Measurements from ENCODE around the gene HHIPL1. TPM values are rescaled to one million over a fixed set of nuclear protein-coding genes. Genes with fewer than 3 reads are reported as not detected.

HHIPL1 gene
- total RNA-seq, 1 donor from 2014 or later = not detected

GRCh38 chr14:99603471-99604277 is 41.3 kb upstream of the HHIPL1 start, which contains the start of gene CCDC85C:
CCDC85C (minus strand) TSS chr14:99604207; CDS start chr14:99603959, 248 bp downstream.
- H3K4me3 Mint-ChIP-seq (ENCODE audit: low read depth) = peak within 1 kb of the TSS; percentile 86
- intact Hi-C loops (cut with micrococcal nuclease) = loop anchor here (1.0 kb wide), 1 partner anchor 122 kb away; the partner anchor contains the start of gene CCNK
- peaks cover 6% of the 10 kb centered on the region for H3K27me3 Mint-ChIP-seq (ENCODE audit: low read depth)
- no peaks in the 10 kb centered on the region for H3K36me3 Mint-ChIP-seq (ENCODE audit: low read depth)
- H3K27ac Mint-ChIP-seq = peak within 1 kb of the TSS; percentile 87
- DNase-seq (ENCODE audit: low spot score) = peak; percentile 33
- H3K4me1 Mint-ChIP-seq (ENCODE audit: low read depth) = peaks cover 18% of the 10 kb centered on the region
- H3K9me3 Mint-ChIP-seq = no peaks in the 10 kb centered on the region

GRCh38 chr14:99604278-99604765 is 40.6 kb upstream of the HHIPL1 start:
- peaks cover 18% of the 10 kb centered on the region for H3K4me1 Mint-ChIP-seq (ENCODE audit: low read depth)
- intact Hi-C loops (cut with micrococcal nuclease) = loop anchor here (1.0 kb wide), 1 partner anchor 123 kb away; the partner anchor contains the start of gene CCNK
- DNase-seq (ENCODE audit: low spot score) = peak; percentile 93
- H3K36me3 Mint-ChIP-seq (ENCODE audit: low read depth) = no peaks in the 10 kb centered on the region
- H3K27me3 Mint-ChIP-seq (ENCODE audit: low read depth) = peaks cover 6% of the 10 kb centered on the region
- H3K4me3 Mint-ChIP-seq (ENCODE audit: low read depth) = peak overlapping the region; percentile 86
- H3K9me3 Mint-ChIP-seq = no peaks in the 10 kb centered on the region
- H3K27ac Mint-ChIP-seq = peak overlapping the region; percentile 87

DNA sequence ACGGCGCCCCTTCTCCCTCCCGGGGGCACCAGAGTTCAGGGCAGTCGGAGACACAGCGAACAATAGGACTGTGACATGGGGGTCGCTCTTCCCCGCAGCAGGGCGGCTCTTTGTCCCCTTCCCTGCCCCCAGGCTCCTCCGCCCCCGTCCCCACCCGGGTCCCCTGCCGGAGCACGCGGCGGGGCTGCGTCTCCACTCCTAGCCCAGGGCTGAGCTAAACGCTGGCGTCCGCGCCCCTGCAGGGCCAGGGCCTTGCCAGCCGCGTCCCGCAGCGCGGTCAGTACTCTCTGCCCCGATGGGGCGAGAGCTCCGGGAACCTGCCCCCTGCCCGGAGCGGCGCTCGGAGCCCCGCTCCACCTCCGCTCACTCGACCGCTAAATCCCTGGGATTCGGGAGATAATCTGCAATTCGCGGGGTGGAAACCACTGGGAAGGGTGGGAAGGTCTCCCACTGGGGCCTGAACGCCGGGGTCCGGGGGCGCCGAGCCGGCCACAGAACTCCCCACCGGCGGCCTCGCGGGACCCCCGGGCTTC is 40.1 kb upstream of the HHIPL1 start:
- Mint-ChIP-seq H3K9me3 (no peaks in the 10 kb centered on the region), H3K27ac (peak overlapping the region; percentile 87), H3K4me3 (ENCODE audit: low read depth) (peak overlapping the region; percentile 86), H3K36me3 (ENCODE audit: low read depth) (no peaks in the 10 kb centered on the region), H3K4me1 (ENCODE audit: low read depth) (peaks cover 18% of the 10 kb centered on the region), H3K27me3 (ENCODE audit: low read depth) (peaks cover 6% of the 10 kb centered on the region)
- intact Hi-C loops (cut with micrococcal nuclease) = loop anchor here (1.0 to 5.0 kb wide), 2 partner anchors 77 to 124 kb away; partner anchors contain the start of genes CCNK and CYP46A1
- DNase-seq (ENCODE audit: low spot score) = no peak

DNA sequence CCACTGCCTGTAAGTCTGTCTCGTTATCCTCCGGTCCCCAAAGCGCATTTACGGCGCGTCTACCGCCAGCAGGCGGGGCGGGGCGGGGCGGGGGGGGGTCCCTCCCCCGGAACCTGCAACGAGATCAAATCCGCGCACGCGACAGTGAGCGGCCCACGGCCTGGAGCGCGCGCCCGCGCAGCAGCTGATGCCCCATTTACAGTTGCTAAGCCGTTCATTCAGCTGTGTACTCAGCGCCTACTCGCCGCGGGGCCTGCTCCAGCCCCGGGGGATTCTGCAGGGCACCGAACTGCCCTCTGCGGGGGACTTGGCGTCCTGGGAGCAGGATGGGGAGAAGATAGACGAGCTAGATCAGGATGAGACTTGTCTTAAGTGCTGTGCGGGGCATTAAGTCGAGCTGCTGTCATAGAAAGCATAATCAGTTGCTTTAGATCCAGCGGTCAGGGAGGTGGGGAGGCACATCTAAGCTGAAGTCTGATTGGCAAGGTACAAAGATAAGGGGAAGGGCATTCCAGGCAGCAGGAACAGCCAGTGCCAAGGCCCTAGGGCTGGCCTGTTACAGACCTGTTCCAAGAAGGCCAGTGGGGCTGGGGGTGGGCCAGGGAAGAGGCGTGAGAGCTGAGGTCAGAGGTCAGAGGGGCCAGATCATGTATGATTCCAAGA is 39.5 kb upstream of the HHIPL1 start:
- Mint-ChIP-seq H3K27ac (peak overlapping the region; percentile 47), H3K4me1 (ENCODE audit: low read depth) (peaks cover 18% of the 10 kb centered on the region), H3K9me3 (no peaks in the 10 kb centered on the region), H3K27me3 (ENCODE audit: low read depth) (peaks cover 6% of the 10 kb centered on the region), H3K4me3 (ENCODE audit: low read depth) (peak overlapping the region; percentile 86), H3K36me3 (ENCODE audit: low read depth) (no peaks in the 10 kb centered on the region)
- intact Hi-C loops (cut with micrococcal nuclease) = loop anchor here (5.0 kb wide), 1 partner anchor 77 kb away; the partner anchor contains the start of gene CYP46A1
- DNase-seq (ENCODE audit: low spot score) = peak; percentile 77

- intact Hi-C loops (cut with micrococcal nuclease) = loop anchor here (5.0 kb wide), 1 partner anchor 76 kb away; the partner anchor contains the start of gene CYP46A1
- Mint-ChIP-seq H3K4me3 (ENCODE audit: low read depth) (no peak overlapping the region), H3K27ac (no peak overlapping the region), H3K27me3 (ENCODE audit: low read depth) (peaks cover 6% of the 10 kb centered on the region), H3K4me1 (ENCODE audit: low read depth) (peaks cover 16% of the 10 kb centered on the region), H3K9me3 (no peaks in the 10 kb centered on the region), H3K36me3 (ENCODE audit: low read depth) (no peaks in the 10 kb centered on the region)
- DNase-seq (ENCODE audit: low spot score) = no peak
Observed at GRCh38 chr14:99606359-99606758, 38.6 kb upstream of the HHIPL1 start.

DNA sequence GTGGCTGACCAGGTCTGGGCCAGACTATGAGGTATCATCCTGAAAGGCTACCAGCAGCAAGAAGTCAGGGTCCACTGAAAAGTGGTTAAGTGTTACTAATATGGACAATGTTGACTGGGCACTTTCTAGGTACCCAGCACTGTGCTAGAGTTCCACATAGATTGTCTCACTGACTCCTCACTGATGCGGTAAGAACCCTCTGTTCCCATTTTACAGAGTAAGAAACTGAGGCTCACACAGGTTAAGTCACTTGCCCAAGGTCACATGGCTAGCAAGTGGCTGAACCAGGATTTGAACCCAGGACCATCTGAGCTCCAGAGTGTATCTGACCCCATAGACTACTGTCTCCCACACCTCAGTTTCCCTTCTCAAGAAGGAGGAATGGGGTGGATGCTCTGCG is 36.3 kb upstream of the HHIPL1 start:
- Mint-ChIP-seq H3K27me3 (ENCODE audit: low read depth) (no peaks in the 10 kb centered on the region), H3K27ac (no peak overlapping the region), H3K36me3 (ENCODE audit: low read depth) (no peaks in the 10 kb centered on the region), H3K9me3 (no peaks in the 10 kb centered on the region), H3K4me1 (ENCODE audit: low read depth) (peaks cover 5% of the 10 kb centered on the region), H3K4me3 (ENCODE audit: low read depth) (no peak overlapping the region)
- intact Hi-C loops (cut with micrococcal nuclease) = loop anchor here (5.0 kb wide), 1 partner anchor 74 kb away; the partner anchor contains the start of gene CYP46A1
- no peak for DNase-seq (ENCODE audit: low spot score)

DNA sequence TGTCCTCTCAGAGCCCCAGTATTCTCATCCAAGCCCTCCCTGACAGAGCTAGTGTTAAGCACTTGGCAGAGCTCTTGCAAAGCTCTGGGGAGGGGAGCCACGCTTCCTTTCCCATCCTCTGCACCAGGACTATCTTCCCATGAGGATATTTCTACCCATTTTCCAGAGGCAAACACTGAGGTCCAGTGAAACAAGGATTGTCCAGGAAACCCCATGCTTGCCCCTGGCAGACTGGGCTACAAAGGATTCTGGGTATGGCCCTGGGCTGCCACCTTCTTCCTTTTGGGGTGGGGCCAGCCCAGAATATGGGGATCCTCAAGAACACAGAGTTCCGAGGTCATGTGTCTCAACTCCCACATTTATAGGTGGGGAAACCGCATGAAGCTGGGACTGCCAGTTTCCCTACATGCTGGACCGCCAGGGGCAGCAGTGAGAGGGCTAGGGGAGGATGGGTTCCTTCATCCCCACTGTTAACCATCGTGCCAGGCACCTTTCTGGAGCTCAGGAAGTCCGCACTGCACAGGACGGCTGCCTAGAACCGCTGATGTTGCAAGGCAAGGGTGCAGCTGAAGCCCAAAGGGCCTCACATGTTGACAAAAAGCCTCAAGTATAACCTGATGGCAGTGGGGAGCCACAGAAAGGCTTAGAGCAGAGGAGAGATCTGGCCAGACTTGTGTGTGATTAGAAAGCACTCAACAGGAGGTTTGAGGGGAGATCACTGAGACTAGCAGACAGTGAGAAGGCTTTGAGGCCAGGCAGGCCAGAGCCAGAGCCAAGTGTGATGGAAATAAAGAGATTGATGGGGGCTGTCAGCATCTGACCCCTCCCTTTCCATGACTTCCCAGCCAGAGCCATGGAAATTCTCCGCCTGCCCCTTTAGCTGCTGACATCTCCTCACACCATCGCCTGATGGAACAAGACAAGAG is 35.4 kb upstream of the HHIPL1 start:
- DNase-seq (ENCODE audit: low spot score) = no peak

DNA sequence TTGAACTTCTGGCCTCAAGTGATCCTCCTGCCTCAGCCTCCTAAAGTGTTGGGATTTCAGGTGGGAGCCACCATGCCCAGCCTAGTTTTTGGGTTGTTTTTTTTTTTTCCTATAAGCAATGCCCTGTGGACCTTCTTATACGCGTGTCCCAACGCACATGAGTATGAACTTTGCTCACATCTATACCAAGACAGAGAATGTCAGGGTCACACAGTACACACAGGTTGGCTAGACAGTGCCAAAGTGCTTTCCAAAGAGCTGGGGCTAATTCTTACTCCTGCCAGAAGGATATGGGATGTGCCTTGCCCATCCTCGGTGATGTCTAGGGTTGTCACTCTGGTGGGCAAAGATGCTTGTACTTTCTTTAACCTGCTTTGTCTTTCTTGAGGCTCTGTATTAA is 33.3 kb upstream of the HHIPL1 start:
- Mint-ChIP-seq H3K27me3 (ENCODE audit: low read depth) (peaks cover 12% of the 10 kb centered on the region), H3K4me3 (ENCODE audit: low read depth) (no peak overlapping the region), H3K4me1 (ENCODE audit: low read depth) (no peaks in the 10 kb centered on the region), H3K9me3 (no peaks in the 10 kb centered on the region), H3K36me3 (ENCODE audit: low read depth) (no peaks in the 10 kb centered on the region), H3K27ac (no peak overlapping the region)
- DNase-seq (ENCODE audit: low spot score) = no peak
- intact Hi-C loops (cut with micrococcal nuclease) = no loop called here

More for the DNA sequence above, 35.4 kb upstream of the HHIPL1 start:
- H3K9me3 Mint-ChIP-seq = no peaks in the 10 kb centered on the region
- peaks cover 5% of the 10 kb centered on the region for H3K4me1 Mint-ChIP-seq (ENCODE audit: low read depth)
- no peak overlapping the region for H3K4me3 Mint-ChIP-seq (ENCODE audit: low read depth)
- intact Hi-C loops (cut with micrococcal nuclease) = loop anchor here (5.0 kb wide), 1 partner anchor 73 kb away; the partner anchor contains the start of gene CYP46A1
- H3K36me3 Mint-ChIP-seq (ENCODE audit: low read depth) = no peaks in the 10 kb centered on the region
- peaks cover 2% of the 10 kb centered on the region for H3K27me3 Mint-ChIP-seq (ENCODE audit: low read depth)
- no peak overlapping the region for H3K27ac Mint-ChIP-seq

- intact Hi-C loops (cut with micrococcal nuclease) = no loop called here
- Mint-ChIP-seq H3K4me1 (ENCODE audit: low read depth) (peaks cover 3% of the 10 kb centered on the region), H3K4me3 (ENCODE audit: low read depth) (no peak overlapping the region), H3K9me3 (no peaks in the 10 kb centered on the region), H3K27me3 (ENCODE audit: low read depth) (peaks cover 17% of the 10 kb centered on the region), H3K27ac (no peak overlapping the region), H3K36me3 (ENCODE audit: low read depth) (no peaks in the 10 kb centered on the region)
- no peak for DNase-seq (ENCODE audit: low spot score)
Observed at GRCh38 chr14:99612071-99612737, 32.7 kb upstream of the HHIPL1 start.

DNA sequence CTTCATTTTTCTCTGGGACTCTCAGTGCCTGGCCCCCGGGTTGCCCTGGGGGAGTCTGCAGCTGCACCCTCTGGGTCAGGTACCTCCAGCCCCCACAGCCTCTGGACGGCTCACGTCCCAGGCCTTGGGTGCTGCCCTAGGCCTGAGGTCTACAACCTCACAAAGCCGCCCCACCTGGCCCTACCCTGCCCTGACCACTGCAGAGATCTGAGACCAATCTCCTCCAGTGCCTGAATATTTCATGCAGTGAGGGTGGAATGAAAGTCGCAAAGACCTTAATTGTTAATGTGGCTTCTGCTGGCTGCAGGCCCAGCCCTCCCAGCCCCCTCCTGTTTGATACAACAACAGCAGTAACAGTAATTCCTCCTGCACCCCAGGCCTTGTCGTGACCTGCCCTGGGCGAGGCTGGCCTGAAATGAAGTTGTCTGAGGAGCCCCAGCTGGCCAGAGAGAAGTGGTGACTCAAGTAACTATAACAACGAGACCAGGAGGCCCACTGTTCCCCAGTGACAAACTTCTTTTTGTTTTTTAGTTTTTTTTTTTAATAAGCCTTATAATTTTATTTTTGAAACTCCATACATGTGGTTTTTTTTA is 32.1 kb upstream of the HHIPL1 start:
- Mint-ChIP-seq H3K27ac (no peak overlapping the region), H3K4me1 (ENCODE audit: low read depth) (peaks cover 3% of the 10 kb centered on the region), H3K4me3 (ENCODE audit: low read depth) (no peak overlapping the region), H3K9me3 (no peaks in the 10 kb centered on the region), H3K36me3 (ENCODE audit: low read depth) (no peaks in the 10 kb centered on the region), H3K27me3 (ENCODE audit: low read depth) (peaks cover 17% of the 10 kb centered on the region)
- intact Hi-C loops (cut with micrococcal nuclease) = no loop called here
- no peak for DNase-seq (ENCODE audit: low spot score)

DNA sequence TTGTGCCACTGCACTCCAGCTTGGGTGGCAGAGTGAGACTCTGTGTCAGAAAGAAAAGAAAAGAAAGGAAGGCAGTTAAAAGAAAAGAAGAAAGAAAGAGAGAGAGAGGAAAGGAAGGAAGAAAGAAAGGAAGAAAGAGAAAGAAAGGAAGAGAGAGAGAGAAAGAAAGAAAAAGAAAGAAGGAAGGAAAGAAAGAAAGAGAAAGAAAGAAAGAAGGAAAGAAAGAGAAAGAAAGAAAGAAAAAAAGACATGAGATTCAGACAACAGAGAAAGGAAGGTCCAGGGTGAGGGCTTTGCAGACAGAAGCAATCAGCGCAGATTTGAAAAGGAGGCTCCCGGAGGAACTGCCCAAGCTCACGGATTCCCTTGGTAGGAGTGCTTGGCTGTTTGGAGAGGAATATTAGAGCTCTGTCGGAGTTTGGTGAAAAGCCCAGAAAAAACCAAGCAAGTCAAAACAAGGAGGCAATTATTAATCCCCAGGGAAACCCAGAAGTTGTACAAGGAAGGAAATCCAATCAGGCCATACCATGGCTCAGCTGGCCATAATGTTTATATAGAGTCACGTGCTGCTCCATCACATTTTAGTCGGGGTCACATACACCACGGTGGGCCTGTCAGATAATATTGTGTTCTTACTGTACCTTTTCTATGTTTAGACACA is 29.3 kb upstream of the HHIPL1 start:
- Mint-ChIP-seq H3K27me3 (ENCODE audit: low read depth) (peaks cover 17% of the 10 kb centered on the region), H3K27ac (no peak overlapping the region), H3K4me3 (ENCODE audit: low read depth) (no peak overlapping the region), H3K9me3 (no peaks in the 10 kb centered on the region), H3K36me3 (ENCODE audit: low read depth) (no peaks in the 10 kb centered on the region), H3K4me1 (ENCODE audit: low read depth) (peaks cover 3% of the 10 kb centered on the region)
- intact Hi-C loops (cut with micrococcal nuclease) = no loop called here
- no peak for DNase-seq (ENCODE audit: low spot score)

All from activated T-helper 2 cell treated with anti-CD3 and anti-CD28 coated beads, Interferon-gamma antibody, Interleukin-2, Interleukin-4, amounts not matched to agents 10 μg/mL and 5 μg/mL and 100 μg/mL, durations not matched to agents 14 hours and 24 hours and 36 hours (primary cell).